Stimulated activated CD8-positive, alpha-beta memory T cell treated with anti-CD3 and anti-CD28 coated beads, Interleukin-7, amount 100 ng/mL, for 1 hour (primary cell): ENCODE data around the gene PMM2.

Experiments
- DNase-seq, 2 donors: peaks; one replicate each; pipeline ENCODE4 v3.0.0-alpha.2; 2020; ENCODE audit warnings: low read depth in 2 of 2

The PMM2 gene

DNA sequence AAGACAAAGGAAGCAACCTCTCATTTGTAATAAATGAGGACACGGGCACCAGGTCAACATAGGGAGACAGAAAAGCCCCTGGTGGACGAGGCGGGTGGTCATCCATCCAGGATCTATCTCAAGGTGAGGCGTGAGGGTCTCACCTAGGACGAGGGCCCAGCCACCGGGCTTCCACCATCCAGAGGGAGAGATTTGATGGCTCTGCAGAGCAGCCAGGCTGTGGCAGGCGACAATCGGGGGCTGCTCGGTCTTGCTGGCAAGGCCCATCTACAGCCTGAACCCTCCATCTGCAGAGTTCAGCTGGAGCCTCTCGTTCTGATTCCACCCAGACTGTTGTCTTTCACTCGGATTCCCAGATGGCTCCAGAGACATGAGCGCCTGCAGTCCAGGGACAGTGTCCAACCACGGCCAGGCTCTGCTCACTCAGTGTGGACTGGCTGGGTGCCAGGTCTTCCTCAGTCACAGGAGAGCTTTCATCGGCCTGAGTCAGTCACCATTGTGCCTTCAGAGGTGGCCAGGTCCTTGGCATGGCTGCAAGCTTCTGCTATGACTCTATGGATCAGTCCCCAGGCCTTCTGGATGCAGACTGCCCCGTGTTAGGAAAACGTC, 90.4 kb downstream of the PMM2 start:
- DNase-seq = no peak

DNA sequence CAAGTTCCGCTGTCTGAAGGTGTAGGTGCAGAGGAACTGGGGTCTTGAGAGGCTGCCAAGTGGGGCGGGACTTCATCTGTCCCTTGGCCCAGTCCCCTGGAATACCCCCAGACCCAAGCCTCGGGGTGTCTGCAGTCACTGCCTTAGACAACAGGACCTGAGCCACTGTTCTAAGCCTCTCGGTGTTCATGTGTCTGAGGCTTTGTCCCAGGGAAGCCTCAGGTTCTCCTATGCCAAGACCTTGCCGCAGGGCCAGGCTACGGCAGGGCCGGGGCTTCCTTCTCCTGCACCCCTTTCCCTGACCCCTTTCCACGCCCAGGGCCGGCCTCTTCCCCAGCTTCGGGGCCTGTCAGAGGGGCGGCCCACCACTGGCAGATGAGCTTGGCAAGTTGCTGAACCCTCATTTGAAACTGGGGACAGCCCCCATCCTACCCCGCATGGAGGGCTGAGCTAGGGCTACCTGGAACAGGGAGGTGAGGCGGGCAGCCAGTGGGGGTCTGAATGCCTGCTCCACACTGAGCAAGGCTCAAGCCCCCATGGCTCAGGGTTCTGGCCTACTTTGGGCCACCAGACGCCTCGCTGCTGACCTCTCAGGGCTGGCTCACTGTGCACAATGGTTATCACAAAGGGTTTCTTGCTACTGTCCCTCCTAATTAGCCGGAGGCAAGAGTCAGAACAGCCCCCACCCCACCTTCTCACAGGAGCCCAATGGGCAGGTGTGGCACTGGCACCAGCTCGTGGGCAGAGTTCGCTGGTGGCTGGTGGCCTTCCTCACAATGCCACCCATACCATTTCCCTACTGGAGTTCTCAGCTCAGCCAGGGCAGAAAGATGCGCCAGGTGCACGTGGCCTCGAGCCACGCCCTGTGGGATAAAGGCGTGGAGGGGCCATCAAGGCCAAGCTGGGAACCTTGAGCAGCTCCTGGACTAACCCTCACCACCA, 91.6 kb downstream of the PMM2 start:
- no peak for DNase-seq

DNA sequence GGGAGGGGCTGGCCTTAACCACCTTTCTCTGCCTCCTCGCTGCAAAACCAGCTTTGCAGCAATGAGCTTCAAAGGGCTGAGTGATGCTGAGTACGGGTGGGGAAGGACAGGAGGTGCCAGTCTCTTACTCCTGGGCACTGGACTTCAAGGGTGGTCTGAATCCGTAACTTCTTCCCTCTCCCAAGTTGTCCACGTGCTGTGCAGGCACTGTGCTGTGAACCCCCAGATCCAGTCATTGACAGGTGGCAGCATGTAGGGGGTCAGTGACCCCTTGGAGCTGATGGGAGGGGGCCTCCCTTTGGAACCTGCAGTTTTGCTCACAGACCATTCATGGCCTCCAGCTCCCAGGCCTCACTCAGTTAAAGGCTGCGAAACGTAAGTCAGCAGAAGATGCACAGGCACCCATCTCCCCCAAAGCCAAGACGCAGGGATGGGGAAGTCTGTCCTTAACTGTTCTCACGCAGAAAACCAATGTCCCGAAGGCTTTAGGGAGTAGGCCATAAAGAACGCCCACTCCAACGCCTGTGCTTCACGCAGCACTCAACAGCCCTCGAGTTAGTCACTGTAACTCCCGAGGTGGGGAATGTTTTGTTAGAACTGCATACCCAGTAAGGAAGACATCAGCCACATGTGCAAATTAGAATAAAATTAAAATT, 92.4 kb downstream of the PMM2 start:
- DNase-seq = no peak

DNA sequence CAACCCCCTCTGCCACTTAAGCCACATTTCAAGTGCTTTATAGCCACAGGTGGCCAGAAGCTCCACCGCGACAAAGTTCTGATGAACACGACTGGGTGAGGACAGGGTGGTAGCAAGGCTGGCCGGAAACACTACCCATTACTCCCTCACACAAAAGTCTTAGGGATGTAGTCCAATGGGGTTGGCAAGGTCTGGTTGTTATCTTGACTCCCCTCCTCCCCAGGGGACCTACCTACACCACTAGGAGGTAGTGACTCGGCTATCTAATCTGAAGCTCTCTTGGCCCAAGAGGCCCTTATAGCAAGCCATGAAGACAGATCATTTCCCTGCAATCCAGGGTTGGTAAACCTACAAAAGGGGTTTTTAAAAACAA, 92.9 kb downstream of the PMM2 start:
- no peak for DNase-seq

DNA sequence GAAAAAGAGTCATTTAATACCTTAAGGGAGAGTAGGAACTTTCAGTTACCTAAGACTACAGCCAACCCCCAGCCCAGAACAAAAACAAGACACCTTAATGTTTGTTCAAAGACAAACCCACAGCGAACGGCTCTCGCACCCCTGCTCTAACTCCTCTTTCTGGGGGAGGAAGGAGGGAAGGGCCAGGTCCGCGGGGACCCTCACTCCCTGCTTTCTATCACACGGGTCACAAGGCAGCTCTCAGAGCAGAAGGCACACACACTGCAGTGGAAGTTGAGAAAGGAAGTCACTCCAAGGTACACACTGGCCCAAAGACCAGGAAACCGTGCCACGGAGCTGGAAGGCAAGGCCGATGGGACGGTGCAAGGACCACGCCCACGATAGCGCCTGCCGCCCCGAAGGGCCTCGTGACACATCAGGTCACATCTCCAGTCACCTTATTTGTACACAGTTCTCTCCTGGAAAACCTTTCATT, 94.5 kb downstream of the PMM2 start:
- DNase-seq = no peak

DNA sequence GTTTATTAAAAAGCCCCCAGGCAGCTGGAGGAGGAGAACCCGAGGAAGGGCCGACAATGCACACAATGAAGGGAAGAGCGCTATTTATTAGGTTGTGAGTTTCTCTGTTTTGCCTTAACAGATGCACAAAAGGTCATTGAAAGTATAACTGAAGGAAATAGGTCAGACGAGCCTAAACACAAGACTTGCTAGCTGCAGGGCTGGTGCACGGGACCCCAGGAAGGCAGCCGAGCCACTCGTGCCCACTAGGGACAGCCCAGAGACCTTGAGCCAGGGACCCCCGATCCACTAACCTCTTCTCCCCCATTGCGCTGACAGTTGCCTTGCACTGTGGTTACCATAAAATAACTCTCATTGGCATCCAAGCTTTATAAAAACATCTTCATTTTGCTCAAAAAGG, 95.8 kb downstream of the PMM2 start:
- no peak for DNase-seq

DNA sequence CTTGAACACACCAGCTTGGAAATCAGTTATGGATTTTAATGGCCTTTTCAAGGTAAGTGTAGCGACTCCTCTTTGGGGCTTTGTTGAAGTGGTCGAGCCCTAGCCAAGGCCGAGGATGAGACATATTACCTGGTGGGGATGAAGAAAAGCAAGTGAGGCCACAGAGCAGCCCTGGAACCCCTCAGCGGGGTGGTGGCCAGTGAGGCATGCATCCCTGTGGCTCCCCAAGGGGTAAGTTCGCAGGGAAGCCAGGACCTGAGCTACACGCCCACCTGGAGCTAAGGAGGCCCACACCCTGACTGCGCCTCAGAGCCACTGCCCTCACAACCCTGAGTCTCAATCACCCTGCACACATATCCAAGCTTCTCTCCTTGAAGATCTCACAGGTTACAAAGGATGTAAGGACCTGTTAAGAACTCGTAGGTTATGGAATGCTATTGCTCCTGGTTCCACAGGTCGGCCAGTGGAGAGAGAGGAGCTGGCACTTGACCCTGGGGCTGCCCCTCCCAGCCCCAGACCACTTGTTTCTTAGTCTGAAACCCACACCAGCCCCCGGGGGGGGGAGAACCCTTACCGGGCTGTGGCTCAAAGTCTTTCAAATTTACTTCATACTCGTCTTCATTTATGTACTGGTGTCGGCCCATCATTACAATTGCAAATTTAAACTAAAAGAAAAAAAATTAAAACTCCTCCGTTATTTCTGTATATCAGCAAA, 96.5 kb downstream of the PMM2 start:
- DNase-seq = no peak

DNA sequence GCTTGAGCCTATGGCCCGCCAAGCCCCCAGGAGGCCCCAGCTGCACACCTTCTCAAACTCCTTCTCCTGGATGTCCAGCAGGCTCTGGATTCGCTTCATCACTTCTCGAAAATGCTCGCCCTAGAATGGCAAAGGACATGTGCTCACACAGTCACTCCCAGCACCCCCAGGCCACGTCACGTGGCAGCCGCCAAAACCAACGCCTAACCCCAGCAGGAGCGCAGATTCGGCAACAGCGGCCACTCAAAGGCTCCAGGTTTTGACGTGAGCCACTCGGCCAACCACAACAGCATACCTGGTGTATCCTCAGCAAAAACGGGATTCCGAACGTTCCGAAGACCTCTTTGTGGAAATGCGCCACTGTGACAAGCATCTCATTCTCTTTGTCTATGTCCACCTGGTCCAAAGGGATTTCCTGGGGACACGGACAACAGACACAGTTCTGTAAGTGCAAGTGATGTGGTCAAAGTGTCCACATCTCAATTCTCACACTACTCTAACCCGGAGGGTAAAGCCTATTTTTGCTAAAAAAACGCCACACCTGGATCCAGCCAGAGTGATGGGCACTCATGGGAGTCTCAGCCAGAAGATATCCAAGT, 97.2 kb downstream of the PMM2 start:
- DNase-seq = no peak

DNA sequence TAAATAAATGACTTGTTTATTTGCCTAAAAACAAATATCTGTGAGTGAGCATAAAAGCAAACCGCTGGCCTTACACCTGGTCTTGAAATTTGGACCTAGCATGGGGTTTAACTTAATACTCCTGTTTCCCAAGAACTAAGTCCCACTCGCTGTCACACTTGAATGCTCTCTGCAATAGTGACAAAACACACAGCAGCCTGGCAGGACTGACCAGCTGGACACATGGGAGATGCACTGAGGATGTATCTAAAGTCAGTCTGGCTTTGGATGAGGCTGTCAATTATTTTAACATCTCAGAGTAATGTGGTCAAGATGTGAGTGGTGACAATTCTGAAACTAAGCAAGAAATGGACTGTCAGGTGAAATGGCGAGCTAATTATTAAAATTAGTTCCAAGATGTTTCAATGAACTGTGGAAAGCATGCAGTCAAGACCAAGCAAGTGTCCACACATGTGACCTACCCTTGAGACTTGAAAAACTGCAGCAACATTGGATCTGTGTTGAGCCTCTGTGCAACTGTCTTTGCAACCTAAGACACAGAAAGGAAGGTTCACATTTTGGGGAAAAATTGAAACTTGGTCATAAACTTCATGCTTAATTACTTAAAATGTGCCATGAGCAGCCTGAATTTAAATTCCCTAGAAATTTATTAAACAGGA, 101.2 kb downstream of the PMM2 start:
- DNase-seq = no peak
